ENCODE data around the gene PELI3. TPM values are rescaled to one million over a fixed set of nuclear protein-coding genes. Genes with fewer than 3 reads are reported as not detected.

PELI3 gene
- total and polyA plus RNA-seq, 10 of the 15 experiments (the other 5 are each of a cell fraction or from before 2014, with no cell fraction given), result 0.14 to 1.5 (median 0.66) TPM

- TF ChIP-seq BCLAF1 (IDR thresholded peaks at IDR 0.05), result no peak
- no peak for TF ChIP-seq RUNX3 (IDR thresholded peaks at IDR 0.05; ENCODE audit: low read length)
- TF ChIP-seq HDAC6 (IDR thresholded peaks at IDR 0.05; ENCODE audit: unreplicated experiment), result no peak
- no peak for TF ChIP-seq RCOR1 (conservative IDR thresholded peaks at IDR 0.05; ENCODE audit: low read depth, low read length)
- TF ChIP-seq BMI1 (IDR thresholded peaks at IDR 0.05; ENCODE audit: borderline replicate concordance), result no peak
- no peak for TF ChIP-seq PAX8 (IDR thresholded peaks at IDR 0.05)
- no peak for TF ChIP-seq CHD2 (IDR thresholded peaks at IDR 0.05; ENCODE audit: borderline replicate concordance, low read depth, low read length)
Measured at GRCh38 chr11:66524304-66525040, 57.8 kb downstream of the PELI3 start (continued).

Small RNA genes lying within 50 kb of the gene (small RNA-seq; reads per million reads assigned to genes)
- gene RF00416, result not detected

Other genes starting within 250 kb of the PELI3 start
Only the 7 nearest of the 22 such genes appear.
- gene SLC29A2, start 95.1 kb upstream of the PELI3 start, total RNA-seq (2014; rRNA removed), result 2.2 TPM in 2 replicates
- gene SLC29A2, start 95.1 kb upstream of the PELI3 start, total RNA-seq (2014; rRNA removed; fragmentation: Illumina TruSeq; extraction: Trizol), result 1.5 TPM in 2 replicates
- 4.7 and 6.0 TPM in 2 replicates for gene SLC29A2, start 95.1 kb upstream of the PELI3 start, total RNA-seq (2021)
- gene SLC29A2, start 95.1 kb upstream of the PELI3 start, polyA plus RNA-seq (2011; rRNA removed), result 1.5 and 3.4 TPM in 2 replicates
- gene SLC29A2, start 95.1 kb upstream of the PELI3 start, polyA plus RNA-seq (2014; fragmentation: Illumina TruSeq; extraction: Trizol), result 2.7 and 3.5 TPM in 2 replicates
- under 1 TPM; 0.27 to 0.44 TPM for gene SLC29A2, start 95.1 kb upstream of the PELI3 start, polyA plus RNA-seq (2014; fragmentation: Nextera tagmentation; extraction: Ambion mirVana)
- gene SLC29A2, start 95.1 kb upstream of the PELI3 start, polyA plus RNA-seq (2014; rRNA removed), result 7.5 and 7.7 TPM in 2 replicates
- 1 to 10 TPM; 1.9 to 2.1 TPM for gene SLC29A2, start 95.1 kb upstream of the PELI3 start, polyA plus RNA-seq (2016; fragmentation: Nextera tagmentation; extraction: Ambion mirVana)
- gene NPAS4, start 45.9 kb upstream of the PELI3 start, total RNA-seq (2014; rRNA removed), result 0.06 TPM in 1 of 2 replicates, not detected in the other
- not detected in 2 replicates for gene NPAS4, start 45.9 kb upstream of the PELI3 start, total RNA-seq (2014; rRNA removed; fragmentation: Illumina TruSeq; extraction: Trizol)
- gene NPAS4, start 45.9 kb upstream of the PELI3 start, total RNA-seq (2021), result not detected in 2 replicates
- gene NPAS4, start 45.9 kb upstream of the PELI3 start, polyA plus RNA-seq (2011; rRNA removed), result 0.03 TPM in 1 of 2 replicates, not detected in the other
- gene NPAS4, start 45.9 kb upstream of the PELI3 start, polyA plus RNA-seq (2014; fragmentation: Illumina TruSeq; extraction: Trizol), result not detected in 2 replicates
- gene NPAS4, start 45.9 kb upstream of the PELI3 start, polyA plus RNA-seq (2014; fragmentation: Nextera tagmentation; extraction: Ambion mirVana), result not detected
- 0.14 and 0.18 TPM in 2 replicates for gene NPAS4, start 45.9 kb upstream of the PELI3 start, polyA plus RNA-seq (2014; rRNA removed)
- not detected for gene NPAS4, start 45.9 kb upstream of the PELI3 start, polyA plus RNA-seq (2016; fragmentation: Nextera tagmentation; extraction: Ambion mirVana)
- gene MRPL11, start 28.1 kb upstream of the PELI3 start, total RNA-seq (2014; rRNA removed), result 109 and 114 TPM in 2 replicates
- gene MRPL11, start 28.1 kb upstream of the PELI3 start, total RNA-seq (2014; rRNA removed; fragmentation: Illumina TruSeq; extraction: Trizol), result 62.0 and 76.2 TPM in 2 replicates
- gene MRPL11, start 28.1 kb upstream of the PELI3 start, total RNA-seq (2021), result 110 and 115 TPM in 2 replicates
- gene MRPL11, start 28.1 kb upstream of the PELI3 start, polyA plus RNA-seq (2011; rRNA removed), result 95.8 and 108 TPM in 2 replicates
- gene MRPL11, start 28.1 kb upstream of the PELI3 start, polyA plus RNA-seq (2014; fragmentation: Illumina TruSeq; extraction: Trizol), result 61.9 and 87.0 TPM in 2 replicates
- 10 to 100 TPM; 43.5 to 80.9 TPM for gene MRPL11, start 28.1 kb upstream of the PELI3 start, polyA plus RNA-seq (2014; fragmentation: Nextera tagmentation; extraction: Ambion mirVana)
- 161 and 178 TPM in 2 replicates for gene MRPL11, start 28.1 kb upstream of the PELI3 start, polyA plus RNA-seq (2014; rRNA removed)
- 100 to 1,000 TPM; 242 to 248 TPM for gene MRPL11, start 28.1 kb upstream of the PELI3 start, polyA plus RNA-seq (2016; fragmentation: Nextera tagmentation; extraction: Ambion mirVana)
- gene DPP3, start 13.5 kb downstream of the PELI3 start, total RNA-seq (2014; rRNA removed), result 114 and 117 TPM in 2 replicates
- gene DPP3, start 13.5 kb downstream of the PELI3 start, total RNA-seq (2014; rRNA removed; fragmentation: Illumina TruSeq; extraction: Trizol), result 44.6 and 47.9 TPM in 2 replicates
- 86.4 and 102 TPM in 2 replicates for gene DPP3, start 13.5 kb downstream of the PELI3 start, total RNA-seq (2021)
- gene DPP3, start 13.5 kb downstream of the PELI3 start, polyA plus RNA-seq (2011; rRNA removed), result 34.9 and 73.1 TPM in 2 replicates
- gene DPP3, start 13.5 kb downstream of the PELI3 start, polyA plus RNA-seq (2014; fragmentation: Illumina TruSeq; extraction: Trizol), result 33.5 and 51.2 TPM in 2 replicates
- 1 to 10 TPM; 6.0 to 6.3 TPM for gene DPP3, start 13.5 kb downstream of the PELI3 start, polyA plus RNA-seq (2014; fragmentation: Nextera tagmentation; extraction: Ambion mirVana)
- gene DPP3, start 13.5 kb downstream of the PELI3 start, polyA plus RNA-seq (2014; rRNA removed), result 79.7 and 83.1 TPM in 2 replicates
- gene DPP3, start 13.5 kb downstream of the PELI3 start, polyA plus RNA-seq (2016; fragmentation: Nextera tagmentation; extraction: Ambion mirVana), result 10 to 100 TPM; 85.6 to 95.7 TPM
- 9.0 and 10.7 TPM in 2 replicates for gene BBS1, start 43.7 kb downstream of the PELI3 start, total RNA-seq (2014; rRNA removed)
- 6.5 TPM in 2 replicates for gene BBS1, start 43.7 kb downstream of the PELI3 start, total RNA-seq (2014; rRNA removed; fragmentation: Illumina TruSeq; extraction: Trizol)
- gene BBS1, start 43.7 kb downstream of the PELI3 start, total RNA-seq (2021), result 9.9 and 13.1 TPM in 2 replicates
- 9.1 and 12.1 TPM in 2 replicates for gene BBS1, start 43.7 kb downstream of the PELI3 start, polyA plus RNA-seq (2011; rRNA removed)
- gene BBS1, start 43.7 kb downstream of the PELI3 start, polyA plus RNA-seq (2014; fragmentation: Illumina TruSeq; extraction: Trizol), result 7.0 and 9.0 TPM in 2 replicates
- gene BBS1, start 43.7 kb downstream of the PELI3 start, polyA plus RNA-seq (2014; fragmentation: Nextera tagmentation; extraction: Ambion mirVana), result 1 to 10 TPM; 2.5 to 3.1 TPM
- 12.9 and 14.7 TPM in 2 replicates for gene BBS1, start 43.7 kb downstream of the PELI3 start, polyA plus RNA-seq (2014; rRNA removed)
- gene BBS1, start 43.7 kb downstream of the PELI3 start, polyA plus RNA-seq (2016; fragmentation: Nextera tagmentation; extraction: Ambion mirVana), result 1 to 10 TPM; 6.7 to 8.3 TPM
- 10.7 and 13.2 TPM in 2 replicates for gene ZDHHC24, start 79.1 kb downstream of the PELI3 start, total RNA-seq (2014; rRNA removed)
- 2.6 and 2.9 TPM in 2 replicates for gene ZDHHC24, start 79.1 kb downstream of the PELI3 start, total RNA-seq (2014; rRNA removed; fragmentation: Illumina TruSeq; extraction: Trizol)
- 13.5 and 17.5 TPM in 2 replicates for gene ZDHHC24, start 79.1 kb downstream of the PELI3 start, total RNA-seq (2021)
- gene ZDHHC24, start 79.1 kb downstream of the PELI3 start, polyA plus RNA-seq (2011; rRNA removed), result 3.4 and 4.8 TPM in 2 replicates
- 2.0 and 2.3 TPM in 2 replicates for gene ZDHHC24, start 79.1 kb downstream of the PELI3 start, polyA plus RNA-seq (2014; fragmentation: Illumina TruSeq; extraction: Trizol)
- under 1 TPM; 0.86 to 0.89 TPM for gene ZDHHC24, start 79.1 kb downstream of the PELI3 start, polyA plus RNA-seq (2014; fragmentation: Nextera tagmentation; extraction: Ambion mirVana)
- gene ZDHHC24, start 79.1 kb downstream of the PELI3 start, polyA plus RNA-seq (2014; rRNA removed), result 8.8 and 12.8 TPM in 2 replicates
- gene ZDHHC24, start 79.1 kb downstream of the PELI3 start, polyA plus RNA-seq (2016; fragmentation: Nextera tagmentation; extraction: Ambion mirVana), result 10 to 100 TPM; 12.6 to 14.2 TPM
- 0.16 and 0.17 TPM in 2 replicates for gene ACTN3, start 80.0 kb downstream of the PELI3 start, total RNA-seq (2014; rRNA removed)
- 0.05 and 0.09 TPM in 2 replicates for gene ACTN3, start 80.0 kb downstream of the PELI3 start, total RNA-seq (2014; rRNA removed; fragmentation: Illumina TruSeq; extraction: Trizol)
- 0.36 and 0.40 TPM in 2 replicates for gene ACTN3, start 80.0 kb downstream of the PELI3 start, total RNA-seq (2021)
- 0.04 and 0.10 TPM in 2 replicates for gene ACTN3, start 80.0 kb downstream of the PELI3 start, polyA plus RNA-seq (2011; rRNA removed)
- 0.31 TPM in 1 of 2 replicates, not detected in the other for gene ACTN3, start 80.0 kb downstream of the PELI3 start, polyA plus RNA-seq (2014; fragmentation: Illumina TruSeq; extraction: Trizol)
- not detected for gene ACTN3, start 80.0 kb downstream of the PELI3 start, polyA plus RNA-seq (2014; fragmentation: Nextera tagmentation; extraction: Ambion mirVana)
- gene ACTN3, start 80.0 kb downstream of the PELI3 start, polyA plus RNA-seq (2014; rRNA removed), result 0.52 and 0.67 TPM in 2 replicates
- under 1 TPM in 1 of 2 experiments, not detected in 1; 0.06 TPM for gene ACTN3, start 80.0 kb downstream of the PELI3 start, polyA plus RNA-seq (2016; fragmentation: Nextera tagmentation; extraction: Ambion mirVana)

All from GM12878 (cell line).